Lung (tissue), 12 donors: ENCODE data around the gene MOB3B. TPM values are rescaled to one million over a fixed set of nuclear protein-coding genes. Genes with fewer than 3 reads are reported as not detected.

Experiments
- ATAC-seq: fragments of 200-7000 bp; cut with Tn5 transposase; one replicate; pipeline ENCODE4 v1.9.1; 2020; ENCODE audit warnings: moderate number of reproducible peaks; ENCODE audit not compliant: insufficient read depth, low FRiP score
- DNase-seq, 3 donors: peaks; one replicate each; pipeline ENCODE4 v3.0.0-alpha.2; 2013 to 2017
- H3K27ac ChIP-seq, 2 donors: one replicate each; pipeline ENCODE4 v1.5.1; 2013; ENCODE audit warnings: mild to moderate bottlenecking in 2 of 2, moderate library complexity in 2 of 2, control low read depth in 1 of 2, inconsistent platforms in 1 of 2, low read depth in 1 of 2, low read length in 1 of 2
- H3K27me3 ChIP-seq, 3 donors: one replicate each; pipeline ENCODE4 v1.5.1; 2013; ENCODE audit warnings: low read length in 2 of 3; ENCODE audit not compliant: control insufficient read depth in 3 of 3, insufficient read depth in 3 of 3
- H3K36me3 ChIP-seq, 4 donors: one replicate each; pipeline ENCODE4 v1.5.1; 2013; ENCODE audit warnings: low read length in 4 of 4, mild to moderate bottlenecking in 1 of 4, moderate library complexity in 1 of 4; ENCODE audit not compliant: control insufficient read depth in 4 of 4, insufficient read depth in 4 of 4
- H3K4me1 ChIP-seq, 5 donors: one replicate each; pipeline ENCODE4 v1.5.1; 2013; ENCODE audit warnings: low read length in 5 of 5, mild to moderate bottlenecking in 2 of 5, moderate library complexity in 1 of 5; ENCODE audit not compliant: control insufficient read depth in 5 of 5, insufficient read depth in 5 of 5
- H3K4me3 ChIP-seq: one replicate; pipeline ENCODE4 v1.5.1; 2013; ENCODE audit warnings: mild to moderate bottlenecking, control low read depth, moderate library complexity
- H3K9ac ChIP-seq, 2 donors: one replicate each; pipeline ENCODE4 v1.5.1; 2013; ENCODE audit warnings: low read length in 2 of 2, control low read depth in 1 of 2; ENCODE audit not compliant: insufficient read depth in 1 of 2
- H3K9me3 ChIP-seq, 4 donors: one replicate each; pipeline ENCODE4 v1.5.1; 2013; ENCODE audit warnings: low read length in 3 of 4, mild to moderate bottlenecking in 1 of 4, moderate library complexity in 1 of 4; ENCODE audit not compliant: control insufficient read depth in 4 of 4, insufficient read depth in 3 of 4
- WGBS, 2 donors: extraction: QIAGEN DNeasy Blood & Tissue Kit; methylation state at CpG; one replicate each; pipeline ENCODE4 v1.1.7; 2013; 5-methylcytosine and 5-hydroxymethylcytosine counted together
- polyA plus RNA-seq, 2 donors: library from polyadenylated mRNA; stranded (reverse); fragments of 200-250 nt; gene quantifications; one replicate each; pipeline ENCODE4 v1.2.1, GENCODE V29; 2013
- total RNA-seq, 2 donors: library from RNA; depleted of rRNA in 1 of 2; stranded (reverse); fragments of >200 nt in 1 of 2; gene quantifications; one replicate each; pipeline ENCODE4 v1.2.1, GENCODE V29; 2014 to 2021
- TF ChIP-seq, protein P1 (sequence below): IDR thresholded peaks from 2 replicates; pipeline ENCODE4 v1.5.1; 2012; ENCODE audit warnings: mild to moderate bottlenecking; ENCODE audit errors: control extremely low read depth, extremely low read depth
- donor health status: control.
- donor health status: control.
- donor health status: Bipolar disorder and iron deficiency.
- donor health status: healthy.
- donor health status: DM: yes; HTN: yes; CAD: no.

Gene MOB3B
- total and polyA plus RNA-seq, 4 donors, result 1.6 to 12.9 (median 6.4) TPM

DNA sequence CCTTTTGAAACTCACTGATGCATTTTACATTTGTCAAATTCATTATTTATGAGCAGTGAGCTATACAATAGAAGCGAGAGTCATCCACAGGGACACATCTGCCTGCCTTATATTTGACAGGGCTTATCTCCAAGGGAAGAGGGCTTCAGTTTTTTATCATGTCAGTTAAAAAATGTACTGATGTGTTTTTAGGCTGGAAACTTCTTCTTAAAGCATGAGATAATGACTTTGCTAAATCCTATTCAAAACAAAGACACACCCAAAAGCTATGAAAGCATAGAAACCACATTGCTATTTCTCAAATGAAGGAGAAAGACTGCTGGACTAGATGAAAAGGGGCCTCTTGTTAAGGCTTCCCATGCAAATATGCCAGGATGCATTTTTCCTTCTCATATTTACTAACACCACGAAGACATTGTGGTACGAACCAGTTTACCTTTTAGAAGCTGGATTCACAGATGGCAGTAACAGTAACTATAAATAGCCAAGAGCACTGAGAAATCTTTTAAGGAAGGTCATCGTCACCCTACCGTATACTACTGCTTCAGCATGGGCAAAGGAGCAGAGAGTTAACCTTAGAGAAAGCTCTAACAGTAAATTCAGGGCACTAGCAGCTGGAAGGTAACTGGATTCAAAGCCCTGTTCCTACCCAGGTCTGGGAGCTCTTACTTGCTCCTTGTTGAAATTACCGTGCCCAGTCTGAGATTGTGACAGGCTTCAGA is 91.8 kb downstream of the MOB3B start:
- no peak for ATAC-seq
- Histone ChIP-seq H3K4me1 (peaks cover 5 to 18% (median 13%) of the 10 kb centered on the region in 5 donors), H3K9me3 (no peaks in the 10 kb centered on the region), H3K36me3 (no peaks in the 10 kb centered on the region), H3K4me3 (no peak overlapping the region), H3K9ac (no peak overlapping the region), H3K27me3 (no peaks in the 10 kb centered on the region), H3K27ac (peak overlapping the region in 1 of 2 donors; percentile 48)
- TF ChIP-seq, protein P1, sequence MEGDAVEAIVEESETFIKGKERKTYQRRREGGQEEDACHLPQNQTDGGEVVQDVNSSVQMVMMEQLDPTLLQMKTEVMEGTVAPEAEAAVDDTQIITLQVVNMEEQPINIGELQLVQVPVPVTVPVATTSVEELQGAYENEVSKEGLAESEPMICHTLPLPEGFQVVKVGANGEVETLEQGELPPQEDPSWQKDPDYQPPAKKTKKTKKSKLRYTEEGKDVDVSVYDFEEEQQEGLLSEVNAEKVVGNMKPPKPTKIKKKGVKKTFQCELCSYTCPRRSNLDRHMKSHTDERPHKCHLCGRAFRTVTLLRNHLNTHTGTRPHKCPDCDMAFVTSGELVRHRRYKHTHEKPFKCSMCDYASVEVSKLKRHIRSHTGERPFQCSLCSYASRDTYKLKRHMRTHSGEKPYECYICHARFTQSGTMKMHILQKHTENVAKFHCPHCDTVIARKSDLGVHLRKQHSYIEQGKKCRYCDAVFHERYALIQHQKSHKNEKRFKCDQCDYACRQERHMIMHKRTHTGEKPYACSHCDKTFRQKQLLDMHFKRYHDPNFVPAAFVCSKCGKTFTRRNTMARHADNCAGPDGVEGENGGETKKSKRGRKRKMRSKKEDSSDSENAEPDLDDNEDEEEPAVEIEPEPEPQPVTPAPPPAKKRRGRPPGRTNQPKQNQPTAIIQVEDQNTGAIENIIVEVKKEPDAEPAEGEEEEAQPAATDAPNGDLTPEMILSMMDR, result no peak
- no peak for DNase-seq
- WGBS, 2 donors, result 80 to 82% methylated on average over 6 of the region's 6 CpGs

DNA sequence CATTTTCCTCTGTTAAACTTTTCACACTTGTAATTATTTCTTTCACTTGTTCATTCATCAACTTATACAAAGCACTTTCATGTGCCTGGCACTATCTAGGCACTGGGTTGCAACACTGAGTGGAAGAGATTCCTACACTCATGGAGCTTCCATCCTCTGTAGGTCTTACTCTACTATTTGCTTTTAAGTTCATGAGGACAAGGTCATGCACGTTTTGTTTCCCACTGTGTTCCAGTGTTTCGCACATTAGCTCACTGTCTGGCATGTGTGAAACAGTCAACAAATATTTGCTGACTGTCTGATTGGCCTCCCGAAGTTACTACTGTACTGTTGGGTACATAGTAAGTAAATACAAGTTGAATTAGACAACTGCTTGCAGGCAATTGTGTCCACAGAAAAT is 93.4 kb downstream of the MOB3B start:
- Histone ChIP-seq H3K27me3 (no peaks in the 10 kb centered on the region), H3K36me3 (no peaks in the 10 kb centered on the region), H3K9me3 (no peaks in the 10 kb centered on the region), H3K9ac (no peak overlapping the region), H3K4me3 (no peak overlapping the region), H3K27ac (no peak overlapping the region), H3K4me1 (peaks cover 2 to 26% (median 21%) of the 10 kb centered on the region in 5 donors)
- WGBS, 2 donors, result 58 to 82% methylated on average over 3 of the region's 3 CpGs
- DNase-seq (peak in 2 of 3 donors; percentile 23 to 43), ATAC-seq (no peak)
- TF ChIP-seq, protein P1, result no peak

DNA sequence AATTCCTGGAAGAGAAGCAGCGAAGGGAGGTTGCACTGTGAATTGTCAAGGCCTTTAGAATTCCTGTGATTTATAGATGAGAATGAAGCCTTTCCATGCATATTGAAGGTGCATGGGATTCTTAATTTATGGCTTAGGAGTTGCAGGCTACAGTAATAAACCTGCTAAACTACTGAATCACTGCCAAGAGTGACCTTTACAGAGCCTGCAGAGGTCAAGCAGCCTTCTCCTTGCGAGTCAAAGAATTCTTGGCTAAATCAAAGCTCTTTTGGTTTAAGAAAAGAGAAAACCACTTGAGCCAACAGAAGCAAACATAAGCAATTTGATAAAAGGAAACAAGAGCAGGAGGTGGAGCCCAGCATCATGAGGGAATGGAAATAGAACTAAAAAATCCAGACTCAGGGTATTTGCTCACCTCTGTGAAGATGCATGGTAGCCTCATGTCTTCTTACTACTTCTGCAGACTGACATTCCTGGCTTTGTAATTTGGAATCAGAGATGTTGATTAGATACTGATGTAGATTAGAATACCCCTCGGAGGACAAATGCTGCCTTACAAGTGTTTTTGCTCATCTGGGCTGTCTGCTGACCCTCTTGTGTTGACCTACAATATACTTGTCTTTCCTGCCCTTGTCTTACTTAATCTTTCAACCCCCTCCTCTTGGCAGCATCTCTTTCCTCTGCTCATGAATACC is 95.8 kb downstream of the MOB3B start:
- peaks cover 2 to 27% (median 22%) of the 10 kb centered on the region in 5 donors for H3K4me1 ChIP-seq
- no peak for ATAC-seq
- no peaks in the 10 kb centered on the region for H3K36me3 ChIP-seq
- TF ChIP-seq, protein P1, result no peak
- no peaks in the 10 kb centered on the region for H3K9me3 ChIP-seq
- DNase-seq, result peak; percentile 24 to 73 (median 62)
- H3K27ac ChIP-seq, result no peak overlapping the region
- no peak overlapping the region for H3K9ac ChIP-seq
- H3K4me3 ChIP-seq, result no peak overlapping the region
- H3K27me3 ChIP-seq, result no peaks in the 10 kb centered on the region
- 58 to 83% methylated on average over 3 of the region's 3 CpGs for WGBS, 2 donors
